ENCODE data around the gene SBNO2. TPM values are rescaled to one million over a fixed set of nuclear protein-coding genes. Genes with fewer than 3 reads are reported as not detected.

The SBNO2 gene
- total and polyA plus RNA-seq, 7 experiments from 2014 or later, result 1.7 to 137 (median 93.5) TPM

DNA sequence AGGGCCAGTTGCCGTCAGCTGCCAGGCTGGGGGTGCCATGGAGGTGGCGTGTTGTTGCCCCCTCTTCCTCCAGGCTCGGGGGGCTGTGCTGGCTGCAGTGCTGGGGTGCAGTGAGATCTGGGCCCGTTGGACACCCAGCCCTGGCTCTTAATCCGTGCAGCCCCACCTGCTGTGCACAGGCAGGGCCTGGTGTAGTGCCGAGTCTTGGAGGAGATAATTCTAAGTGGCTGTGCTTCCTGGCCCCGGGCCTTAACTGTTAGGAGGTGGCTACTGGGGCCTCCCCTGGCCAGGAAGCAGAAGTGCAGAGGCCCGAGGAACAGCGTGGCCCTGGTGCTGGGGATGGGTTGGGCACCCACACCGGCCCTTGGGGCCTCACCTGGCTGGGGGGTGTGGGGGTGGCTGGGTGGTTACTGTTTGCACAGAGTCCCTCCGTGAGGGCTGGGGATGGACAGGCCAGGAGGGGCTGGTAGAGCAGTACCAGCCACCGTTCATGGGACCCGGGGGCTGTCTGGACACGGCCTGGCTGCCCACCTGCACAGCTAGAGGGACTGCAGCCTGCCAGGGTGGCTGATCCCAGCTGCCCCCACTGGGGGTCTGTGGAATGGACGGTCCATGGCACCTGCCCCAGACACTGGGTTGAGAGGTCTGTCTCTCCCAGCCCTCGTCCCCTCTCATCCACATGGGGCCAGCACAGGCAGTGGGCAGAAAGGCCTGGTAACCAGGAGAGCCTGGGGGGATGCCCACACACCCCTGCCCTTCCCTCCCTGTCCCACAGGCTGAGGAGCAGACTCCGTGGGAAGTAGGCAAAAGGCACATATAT lies 67.0 kb downstream of the SBNO2 start:
- Mint-ChIP-seq H3K4me3 (peak overlapping the region in 5 of 10 donors; percentile 21 to 55 (median 35)), H3K9me3 (no peaks in the 10 kb centered on the region), H3K36me3 (peaks cover 0 to 3% (median 0%) of the 10 kb centered on the region in 5 donors), H3K4me1 (peaks cover 0 to 25% (median 17%) of the 10 kb centered on the region in 7 donors), H3K27me3 (no peaks in the 10 kb centered on the region), H3K27ac (peak overlapping the region in 5 of 9 donors; percentile 41 to 89 (median 66))
- H3K36me3 ChIP-seq (ENCODE audit: control insufficient read depth in 2 of 3, insufficient read depth in 3 of 3, low read length in 3 of 3), result peaks cover 0 to 57% (median 0%) of the 10 kb centered on the region in 3 experiments
- H3K4me3 ChIP-seq (ENCODE audit: low read length), result no peak overlapping the region
- H3K4me1 ChIP-seq (ENCODE audit: control insufficient read depth in 2 of 2, insufficient read depth in 2 of 2, low read length in 2 of 2), result peaks cover 6 to 8% of the 10 kb centered on the region in 2 donors
- no peaks in the 10 kb centered on the region for H3K9me3 ChIP-seq (ENCODE audit: control insufficient read depth in 2 of 3, low read length in 3 of 3)
- H3K27ac ChIP-seq (ENCODE audit: low read depth, low read length), result no peak overlapping the region
- ATAC-seq (no peak), DNase-seq (no peak)
- ChIA-PET CTCF (no interaction called here), POLR2A (interaction anchor here (0.7 to 38.6 kb wide), 3 partner anchors 34 to 162 kb away, joined by 3 to 2022 read pairs (median 4); partner anchors contain the start of genes ARHGAP45, CIRBP and RNU6-2)
- intact Hi-C loops (cut with micrococcal nuclease), result no loop called here
- no peaks in the 10 kb centered on the region for H3K27me3 ChIP-seq (ENCODE audit: control insufficient read depth in 2 of 2, insufficient read depth in 2 of 2, low read length in 2 of 2)

DNA sequence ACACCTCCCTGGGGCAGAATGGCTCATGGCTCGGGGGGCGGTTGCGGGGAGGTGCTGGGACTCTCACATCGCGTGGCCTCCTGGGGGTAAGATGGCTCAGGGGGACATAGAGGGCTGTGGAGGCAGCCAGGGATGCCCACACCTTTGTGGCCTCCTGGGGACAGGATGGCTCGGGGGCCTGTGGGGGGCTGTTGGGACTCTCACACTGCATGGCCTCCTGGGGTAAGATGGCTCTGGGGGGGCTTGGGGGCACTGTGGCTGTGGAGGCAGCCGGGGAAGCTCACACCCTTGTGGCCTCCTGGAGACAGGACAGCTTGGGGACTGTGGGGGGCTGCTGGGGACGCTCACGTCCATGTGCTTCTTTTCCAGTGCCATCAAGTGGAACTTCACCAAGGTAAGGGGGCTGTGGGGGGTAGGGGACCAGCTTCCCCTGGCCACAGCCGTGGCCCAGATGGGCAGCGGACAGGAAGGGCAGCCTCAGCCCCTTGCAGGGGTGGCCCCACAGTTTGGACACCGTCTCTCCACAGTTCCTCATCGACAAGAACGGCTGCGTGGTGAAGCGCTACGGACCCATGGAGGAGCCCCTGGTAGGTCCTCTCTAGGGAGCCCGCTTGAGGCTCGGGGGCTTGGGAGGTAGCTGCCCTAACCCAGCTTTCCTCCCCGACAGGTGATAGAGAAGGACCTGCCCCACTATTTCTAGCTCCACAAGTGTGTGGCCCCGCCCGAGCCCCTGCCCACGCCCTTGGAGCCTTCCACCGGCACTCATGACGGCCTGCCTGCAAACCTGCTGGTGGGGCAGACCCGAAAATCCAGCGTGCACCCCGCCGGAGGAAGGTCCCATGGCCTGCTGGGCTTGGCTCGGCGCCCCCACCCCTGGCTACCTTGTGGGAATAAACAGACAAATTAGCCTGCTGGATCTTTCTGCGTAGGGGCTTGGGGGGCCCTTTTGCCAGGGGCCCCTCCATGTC lies 67.9 kb downstream of the SBNO2 start:
- ChIA-PET CTCF (interaction anchor here (1.1 kb wide), 1 partner anchor 119 kb away, joined by 3 read pairs; no protein-coding TSS in a partner anchor), POLR2A (interaction anchor here (0.7 to 38.6 kb wide), 3 partner anchors 33 to 163 kb away, joined by 3 to 2022 read pairs (median 4); partner anchors contain the start of genes ARHGAP45, CIRBP and RNU6-2)
- Mint-ChIP-seq H3K27me3 (no peaks in the 10 kb centered on the region), H3K36me3 (peaks cover 0 to 4% (median 0%) of the 10 kb centered on the region in 5 donors), H3K9me3 (no peaks in the 10 kb centered on the region), H3K27ac (peak overlapping the region in 7 of 9 donors; percentile 41 to 89 (median 66)), H3K4me3 (peak overlapping the region; percentile 14 to 81 (median 62)), H3K4me1 (peaks cover 7 to 34% (median 26%) of the 10 kb centered on the region in 7 donors)
- no peaks in the 10 kb centered on the region for H3K27me3 ChIP-seq (ENCODE audit: control insufficient read depth in 2 of 2, insufficient read depth in 2 of 2, low read length in 2 of 2)
- H3K9me3 ChIP-seq (ENCODE audit: control insufficient read depth in 2 of 3, low read length in 3 of 3), result no peaks in the 10 kb centered on the region
- H3K27ac ChIP-seq (ENCODE audit: low read depth, low read length), result peak overlapping the region; percentile 100
- no peak overlapping the region for H3K4me3 ChIP-seq (ENCODE audit: low read length)
- DNase-seq (no peak), ATAC-seq (no peak)
- intact Hi-C loops (cut with micrococcal nuclease), result no loop called here
- peaks cover 13 to 17% of the 10 kb centered on the region in 2 donors for H3K4me1 ChIP-seq (ENCODE audit: control insufficient read depth in 2 of 2, insufficient read depth in 2 of 2, low read length in 2 of 2)
- H3K36me3 ChIP-seq (ENCODE audit: control insufficient read depth in 2 of 3, insufficient read depth in 3 of 3, low read length in 3 of 3), result peaks cover 0 to 52% (median 0%) of the 10 kb centered on the region in 3 experiments

DNA sequence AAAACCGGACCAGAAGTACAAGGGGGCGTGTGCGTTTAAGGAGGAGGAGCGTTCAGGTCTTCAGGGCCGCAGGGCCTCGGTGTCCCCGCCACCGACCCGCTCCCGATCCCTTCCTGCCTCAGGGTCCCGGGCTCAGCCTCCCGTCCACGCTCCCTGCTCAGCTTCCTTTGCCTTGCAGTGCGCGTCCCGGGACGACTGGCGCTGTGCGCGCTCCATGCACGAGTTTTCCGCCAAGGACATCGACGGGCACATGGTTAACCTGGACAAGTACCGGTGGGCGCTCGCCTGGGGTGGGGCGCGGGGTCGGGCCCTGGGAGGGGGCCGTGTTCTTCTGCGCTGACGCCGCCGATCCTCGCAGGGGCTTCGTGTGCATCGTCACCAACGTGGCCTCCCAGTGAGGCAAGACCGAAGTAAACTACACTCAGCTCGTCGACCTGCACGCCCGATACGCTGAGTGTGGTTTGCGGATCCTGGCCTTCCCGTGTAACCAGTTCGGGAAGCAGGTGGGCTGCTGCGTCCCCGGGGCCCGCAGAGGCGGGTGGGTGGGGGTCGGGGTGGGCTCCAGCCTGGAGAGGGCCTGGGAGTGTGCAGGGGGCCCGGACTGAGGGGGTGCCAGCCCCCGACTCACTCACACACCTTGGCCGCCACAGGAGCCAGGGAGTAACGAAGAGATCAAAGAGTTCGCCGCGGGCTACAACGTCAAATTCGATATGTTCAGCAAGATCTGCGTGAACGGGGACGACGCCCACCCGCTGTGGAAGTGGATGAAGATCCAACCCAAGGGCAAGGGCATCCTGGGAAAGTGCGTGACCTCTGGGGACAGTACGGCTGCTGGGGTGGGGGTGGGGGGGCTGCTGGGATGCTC lies 68.8 kb downstream of the SBNO2 start:
- POLR2A ChIA-PET, result interaction anchor here (0.8 to 38.6 kb wide), 6 partner anchors 9 to 164 kb away, joined by 3 to 2022 read pairs (median 5); partner anchors contain the start of genes ARHGAP45 and CIRBP

DNA sequence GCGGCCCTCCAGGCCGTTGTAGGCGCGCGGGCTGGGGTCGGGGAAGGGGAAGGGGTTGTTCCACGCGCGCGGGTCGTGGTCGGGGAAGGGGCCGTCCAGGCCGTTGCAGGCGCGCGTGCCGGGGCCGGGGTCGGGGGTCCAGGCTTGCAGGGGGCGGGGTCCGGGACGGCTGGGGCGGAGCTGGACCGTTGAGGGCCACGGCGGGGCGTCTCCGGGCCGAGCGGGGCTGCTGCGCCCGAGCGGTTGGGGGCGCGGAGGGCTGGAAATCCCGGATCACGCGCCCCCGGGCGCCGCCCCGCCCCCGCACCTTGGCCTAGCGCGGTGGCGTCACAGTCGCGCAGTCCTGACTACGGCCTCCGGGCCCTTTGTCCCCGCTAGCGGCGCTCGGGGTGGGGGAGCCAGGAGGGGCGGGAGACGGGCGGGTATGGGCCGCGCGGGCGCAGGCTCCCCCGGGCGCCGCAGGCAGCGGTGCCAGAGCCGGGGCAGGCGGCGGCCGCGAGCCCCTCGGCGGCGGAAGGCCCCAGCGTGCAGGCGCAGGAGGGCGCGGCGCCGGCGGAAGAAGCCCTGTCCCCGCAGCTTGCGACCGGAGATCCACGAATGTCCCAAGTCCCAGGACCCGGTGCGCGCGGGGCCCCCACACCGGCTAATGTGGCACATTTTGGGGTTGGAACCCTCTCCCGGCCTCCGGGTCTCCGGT lies 69.6 kb downstream of the SBNO2 start:
- peak; percentile 61 for ATAC-seq

More for the DNA sequence above, 68.8 kb downstream of the SBNO2 start:
- CTCF ChIA-PET, result interaction anchor here (0.6 to 1.1 kb wide), 2 partner anchors 87 to 120 kb away, joined by 3 read pairs; no protein-coding TSS in a partner anchor
- Histone ChIP-seq H3K4me1 (ENCODE audit: control insufficient read depth in 2 of 2, insufficient read depth in 2 of 2, low read length in 2 of 2) (peaks cover 13 to 18% of the 10 kb centered on the region in 2 donors), H3K27ac (ENCODE audit: low read depth, low read length) (peak overlapping the region; percentile 100), H3K9me3 (ENCODE audit: control insufficient read depth in 2 of 3, low read length in 3 of 3) (no peaks in the 10 kb centered on the region), H3K27me3 (ENCODE audit: control insufficient read depth in 2 of 2, insufficient read depth in 2 of 2, low read length in 2 of 2) (no peaks in the 10 kb centered on the region), H3K36me3 (ENCODE audit: control insufficient read depth in 2 of 3, insufficient read depth in 3 of 3, low read length in 3 of 3) (peaks cover 0 to 43% (median 0%) of the 10 kb centered on the region in 3 experiments), H3K4me3 (ENCODE audit: low read length) (peak overlapping the region; percentile 79)
- Mint-ChIP-seq H3K4me1 (peaks cover 10 to 36% (median 29%) of the 10 kb centered on the region in 7 donors), H3K27me3 (no peaks in the 10 kb centered on the region), H3K4me3 (peak overlapping the region; percentile 60 to 82 (median 77)), H3K36me3 (peaks cover 0 to 5% (median 0%) of the 10 kb centered on the region in 5 donors), H3K9me3 (no peaks in the 10 kb centered on the region), H3K27ac (peak overlapping the region in 7 of 9 donors; percentile 47 to 86 (median 66))
- no peak for ATAC-seq
- no peak for DNase-seq
- intact Hi-C loops (cut with micrococcal nuclease), result no loop called here

More for the DNA sequence above, 69.6 kb downstream of the SBNO2 start:
- peak; percentile 55 to 87 (median 67) for DNase-seq
- H3K4me1 ChIP-seq (ENCODE audit: control insufficient read depth in 2 of 2, insufficient read depth in 2 of 2, low read length in 2 of 2), result peaks cover 13 to 18% of the 10 kb centered on the region in 2 donors
- Mint-ChIP-seq H3K27me3 (no peaks in the 10 kb centered on the region), H3K27ac (peak overlapping the region in 6 of 9 donors; percentile 47 to 86 (median 68)), H3K4me3 (peak overlapping the region; percentile 60 to 82 (median 77)), H3K36me3 (peaks cover 0 to 8% (median 0%) of the 10 kb centered on the region in 5 donors), H3K4me1 (peaks cover 15 to 43% (median 33%) of the 10 kb centered on the region in 7 donors), H3K9me3 (peaks cover 0 to 3% (median 0%) of the 10 kb centered on the region in 11 donors)
- peaks cover 0 to 35% (median 0%) of the 10 kb centered on the region in 3 experiments for H3K36me3 ChIP-seq (ENCODE audit: control insufficient read depth in 2 of 3, insufficient read depth in 3 of 3, low read length in 3 of 3)
- H3K27ac ChIP-seq (ENCODE audit: low read depth, low read length), result peak overlapping the region; percentile 100
- no peaks in the 10 kb centered on the region for H3K27me3 ChIP-seq (ENCODE audit: control insufficient read depth in 2 of 2, insufficient read depth in 2 of 2, low read length in 2 of 2)
- POLR2A ChIA-PET, result interaction anchor here (0.6 to 38.6 kb wide), 9 partner anchors 8 to 165 kb away, joined by 3 to 2022 read pairs (median 4); partner anchors contain the start of genes ARHGAP45, CIRBP and RNU6-2
- peak overlapping the region; percentile 79 for H3K4me3 ChIP-seq (ENCODE audit: low read length)
- H3K9me3 ChIP-seq (ENCODE audit: control insufficient read depth in 2 of 3, low read length in 3 of 3), result no peaks in the 10 kb centered on the region
- intact Hi-C loops (cut with micrococcal nuclease), result loop anchor here (1.0 to 5.0 kb wide), 3 partner anchors 36 to 70 kb away; partner anchors contain the start of genes ARHGAP45 (in 1 of the 2) and SBNO2 (in 1 of the 2)
- CTCF ChIA-PET, result interaction anchor here (0.6 kb wide), 1 partner anchor 88 kb away, joined by 3 read pairs; no protein-coding TSS in a partner anchor

Measured in naive thymus-derived CD4-positive, alpha-beta T cell (primary cell).